Measurements from ENCODE around the gene GTPBP1. TPM values are rescaled to one million over a fixed set of nuclear protein-coding genes. Genes with fewer than 3 reads are reported as not detected.
A peak's percentile ranks its signal among the peaks of the same experiment; 100 is the strongest.

The GTPBP1 gene
- total RNA-seq, 1 experiment from 2014 or later, result 79.1 TPM

DNA sequence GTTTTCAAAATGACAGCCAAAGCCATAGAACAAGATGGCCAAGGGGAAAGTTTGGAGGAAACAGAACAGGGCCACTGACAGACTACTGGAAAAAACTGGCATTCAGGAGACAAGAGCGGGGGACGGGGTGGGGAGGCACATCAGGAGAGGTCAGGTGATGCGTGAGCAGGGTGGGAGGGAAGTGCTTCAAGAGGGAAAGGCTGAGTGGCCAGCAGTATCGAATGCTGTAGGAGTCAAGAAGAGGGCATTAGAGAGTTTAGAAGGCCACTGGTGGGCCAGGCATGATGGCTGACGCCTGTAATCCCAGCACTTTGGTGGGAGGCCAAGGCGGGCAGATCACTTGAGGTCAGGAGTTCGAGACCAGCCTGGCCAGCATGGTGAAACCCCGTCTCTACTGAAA is 8.2 kb downstream of the GTPBP1 start:
- H3K27me3 Mint-ChIP-seq (ENCODE audit: unreplicated experiment), result no peaks in the 10 kb centered on the region
- peaks cover 42% of the 10 kb centered on the region for H3K36me3 Mint-ChIP-seq (ENCODE audit: insufficient read depth, unreplicated experiment)
- no TSS peak for BruUV-seq (replicated peaks)
- no peak overlapping the region for H3K4me3 Mint-ChIP-seq (ENCODE audit: low read depth, unreplicated experiment)
- peaks cover 68% of the 10 kb centered on the region for H3K4me1 Mint-ChIP-seq (ENCODE audit: low read depth, unreplicated experiment)
- DNase-seq, result no peak
- H3K9me3 Mint-ChIP-seq (ENCODE audit: low read depth, unreplicated experiment), result no peaks in the 10 kb centered on the region
- intact Hi-C loops (cut with micrococcal nuclease; ENCODE audit: unreplicated experiment), result no loop called here
- TF ChIP-seq, protein P1, sequence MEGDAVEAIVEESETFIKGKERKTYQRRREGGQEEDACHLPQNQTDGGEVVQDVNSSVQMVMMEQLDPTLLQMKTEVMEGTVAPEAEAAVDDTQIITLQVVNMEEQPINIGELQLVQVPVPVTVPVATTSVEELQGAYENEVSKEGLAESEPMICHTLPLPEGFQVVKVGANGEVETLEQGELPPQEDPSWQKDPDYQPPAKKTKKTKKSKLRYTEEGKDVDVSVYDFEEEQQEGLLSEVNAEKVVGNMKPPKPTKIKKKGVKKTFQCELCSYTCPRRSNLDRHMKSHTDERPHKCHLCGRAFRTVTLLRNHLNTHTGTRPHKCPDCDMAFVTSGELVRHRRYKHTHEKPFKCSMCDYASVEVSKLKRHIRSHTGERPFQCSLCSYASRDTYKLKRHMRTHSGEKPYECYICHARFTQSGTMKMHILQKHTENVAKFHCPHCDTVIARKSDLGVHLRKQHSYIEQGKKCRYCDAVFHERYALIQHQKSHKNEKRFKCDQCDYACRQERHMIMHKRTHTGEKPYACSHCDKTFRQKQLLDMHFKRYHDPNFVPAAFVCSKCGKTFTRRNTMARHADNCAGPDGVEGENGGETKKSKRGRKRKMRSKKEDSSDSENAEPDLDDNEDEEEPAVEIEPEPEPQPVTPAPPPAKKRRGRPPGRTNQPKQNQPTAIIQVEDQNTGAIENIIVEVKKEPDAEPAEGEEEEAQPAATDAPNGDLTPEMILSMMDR (IDR thresholded peaks at IDR 0.05; ENCODE audit: unreplicated experiment), result no peak
- H3K27ac Mint-ChIP-seq (ENCODE audit: unreplicated experiment), result peak overlapping the region; percentile 16
- CTCF ChIA-PET, result no interaction called here

DNA sequence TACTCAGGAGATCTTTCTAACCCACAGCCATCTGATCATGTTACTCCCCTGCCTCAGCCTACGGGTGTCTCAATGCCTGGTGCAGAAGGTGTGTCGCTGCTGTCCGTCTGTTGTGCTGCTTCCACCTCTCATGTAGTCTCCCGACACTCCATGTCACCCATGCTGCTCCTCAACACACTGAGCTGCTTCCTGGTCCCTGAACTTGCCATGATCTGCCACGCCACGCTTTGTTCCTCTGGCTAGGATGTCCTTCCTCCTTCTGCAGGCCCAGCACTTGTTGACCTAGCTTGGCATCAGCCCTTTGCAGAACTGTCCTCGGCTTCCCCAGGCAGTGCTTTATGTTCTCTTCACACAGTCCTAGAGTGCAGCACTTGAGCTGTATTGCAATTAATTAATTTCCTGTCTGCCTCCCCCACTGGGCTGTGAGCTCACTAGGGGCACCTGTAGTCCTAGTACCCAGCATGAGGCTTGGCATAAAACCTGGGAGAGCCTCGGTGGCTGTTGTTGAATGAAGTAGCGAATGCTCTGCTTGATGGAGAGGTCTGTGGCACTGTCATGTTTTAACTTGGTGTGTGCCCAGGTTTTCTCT is 9.5 kb downstream of the GTPBP1 start:
- H3K27ac Mint-ChIP-seq (ENCODE audit: unreplicated experiment), result no peak overlapping the region
- H3K36me3 Mint-ChIP-seq (ENCODE audit: insufficient read depth, unreplicated experiment), result peaks cover 55% of the 10 kb centered on the region
- no peaks in the 10 kb centered on the region for H3K9me3 Mint-ChIP-seq (ENCODE audit: low read depth, unreplicated experiment)
- no peak overlapping the region for H3K4me3 Mint-ChIP-seq (ENCODE audit: low read depth, unreplicated experiment)
- peaks cover 57% of the 10 kb centered on the region for H3K4me1 Mint-ChIP-seq (ENCODE audit: low read depth, unreplicated experiment)
- no TSS peak for BruUV-seq (replicated peaks)
- no peaks in the 10 kb centered on the region for H3K27me3 Mint-ChIP-seq (ENCODE audit: unreplicated experiment)
- no peak for DNase-seq
- TF ChIP-seq, protein P1 (IDR thresholded peaks at IDR 0.05; ENCODE audit: unreplicated experiment), result no peak
- CTCF ChIA-PET, result interaction anchor here (0.6 kb wide), 1 partner anchor 145 kb away, joined by 5 read pairs; the partner anchor contains the start of gene DMC1
- intact Hi-C loops (cut with micrococcal nuclease; ENCODE audit: unreplicated experiment), result no loop called here

DNA sequence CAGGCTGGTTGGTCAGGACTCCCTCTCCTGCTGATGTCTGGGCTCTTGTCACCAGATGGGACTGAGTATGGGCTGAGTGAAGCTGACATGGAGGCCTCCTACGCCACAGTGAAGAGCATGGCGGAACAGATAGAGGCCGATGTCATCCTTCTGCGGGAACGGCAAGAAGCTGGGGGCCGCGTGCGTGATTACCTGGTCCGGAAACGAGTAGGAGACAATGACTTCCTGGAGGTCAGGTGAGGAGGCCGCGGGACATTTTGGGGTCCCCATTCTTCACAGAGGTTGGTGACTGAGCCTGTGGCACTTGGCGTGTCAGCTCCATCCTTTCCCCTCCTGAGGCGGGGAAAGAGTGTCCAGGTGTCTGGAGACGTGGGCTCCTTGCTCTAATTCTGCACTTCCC is 10.1 kb downstream of the GTPBP1 start:
- TF ChIP-seq, protein P1 (IDR thresholded peaks at IDR 0.05; ENCODE audit: unreplicated experiment), result no peak
- H3K9me3 Mint-ChIP-seq (ENCODE audit: low read depth, unreplicated experiment), result no peaks in the 10 kb centered on the region
- no TSS peak for BruUV-seq (replicated peaks)
- DNase-seq, result no peak
- no peak overlapping the region for H3K4me3 Mint-ChIP-seq (ENCODE audit: low read depth, unreplicated experiment)
- intact Hi-C loops (cut with micrococcal nuclease; ENCODE audit: unreplicated experiment), result no loop called here
- H3K27me3 Mint-ChIP-seq (ENCODE audit: unreplicated experiment), result no peaks in the 10 kb centered on the region
- H3K27ac Mint-ChIP-seq (ENCODE audit: unreplicated experiment), result no peak overlapping the region
- CTCF ChIA-PET, result no interaction called here
- peaks cover 52% of the 10 kb centered on the region for H3K4me1 Mint-ChIP-seq (ENCODE audit: low read depth, unreplicated experiment)
- peaks cover 54% of the 10 kb centered on the region for H3K36me3 Mint-ChIP-seq (ENCODE audit: insufficient read depth, unreplicated experiment)

DNA sequence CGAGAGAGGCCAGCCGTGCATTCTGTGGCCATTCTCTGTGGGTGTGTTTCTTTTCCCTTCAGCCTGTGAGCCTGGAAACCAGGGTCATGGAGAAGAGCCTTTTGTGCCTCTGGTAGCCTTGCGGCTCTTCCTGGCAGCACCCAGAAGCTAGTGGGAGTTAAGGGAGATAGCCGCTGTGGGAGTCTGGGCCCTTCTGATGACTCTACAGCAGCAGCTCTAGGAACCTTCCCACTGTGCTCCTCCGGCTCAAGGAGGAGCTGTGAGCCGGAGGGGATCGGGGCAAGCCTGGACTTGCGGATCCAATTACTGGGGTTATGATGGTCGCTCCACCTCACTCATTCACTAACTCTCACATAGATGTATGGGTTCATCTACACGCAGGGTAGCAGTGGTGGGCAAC is 10.5 kb downstream of the GTPBP1 start:
- intact Hi-C loops (cut with micrococcal nuclease; ENCODE audit: unreplicated experiment), result no loop called here
- CTCF ChIA-PET, result no interaction called here
- H3K27ac Mint-ChIP-seq (ENCODE audit: unreplicated experiment), result no peak overlapping the region
- peaks cover 50% of the 10 kb centered on the region for H3K36me3 Mint-ChIP-seq (ENCODE audit: insufficient read depth, unreplicated experiment)
- no peaks in the 10 kb centered on the region for H3K27me3 Mint-ChIP-seq (ENCODE audit: unreplicated experiment)
- TF ChIP-seq, protein P1 (IDR thresholded peaks at IDR 0.05; ENCODE audit: unreplicated experiment), result no peak
- H3K4me1 Mint-ChIP-seq (ENCODE audit: low read depth, unreplicated experiment), result peaks cover 48% of the 10 kb centered on the region
- no peaks in the 10 kb centered on the region for H3K9me3 Mint-ChIP-seq (ENCODE audit: low read depth, unreplicated experiment)
- H3K4me3 Mint-ChIP-seq (ENCODE audit: low read depth, unreplicated experiment), result no peak overlapping the region
- BruUV-seq (replicated peaks), result no TSS peak
- no peak for DNase-seq

Data from Calu3 (cell line).